ENCODE data around the gene CEPT1.

The CEPT1 gene

GRCh38 chr1:111234258-111234657, 94.2 kb downstream of the CEPT1 start:
- Histone ChIP-seq H3K36me3 (ENCODE audit: insufficient read depth, low read length) (no peaks in the 10 kb centered on the region), H3K79me2 (ENCODE audit: control insufficient read depth, insufficient read depth, low read length, unreplicated experiment) (no peaks in the 10 kb centered on the region), H2AFZ (ENCODE audit: low read length, unreplicated experiment) (no peak overlapping the region), H3K27me3 (ENCODE audit: insufficient read depth, low read length) (no peaks in the 10 kb centered on the region; the same call in 1 of the 2 replicates), H3K4me3 (ENCODE audit: low read depth, low read length) (no peak overlapping the region), H3K4me1 (ENCODE audit: control insufficient read depth, insufficient read depth, low read length, unreplicated experiment) (peaks cover 11% of the 10 kb centered on the region), H3K27ac (ENCODE audit: low read depth, low read length) (peak overlapping the region; percentile 19; the same call in 1 of the 2 replicates)

Measured in ACC112 (cell line).